GM12873 (cell line): ENCODE data around the gene PSRC1.

Experiments
- TF ChIP-seq, protein P1 (sequence below): IDR thresholded peaks from 2 replicates; pipeline ENCODE4 v1.5.1; 2012; ENCODE audit warnings: low read depth, mild to moderate bottlenecking, moderate library complexity, low read length, control low read depth; ENCODE audit not compliant: insufficient read depth; ENCODE audit errors: missing control alignments

Gene PSRC1

DNA sequence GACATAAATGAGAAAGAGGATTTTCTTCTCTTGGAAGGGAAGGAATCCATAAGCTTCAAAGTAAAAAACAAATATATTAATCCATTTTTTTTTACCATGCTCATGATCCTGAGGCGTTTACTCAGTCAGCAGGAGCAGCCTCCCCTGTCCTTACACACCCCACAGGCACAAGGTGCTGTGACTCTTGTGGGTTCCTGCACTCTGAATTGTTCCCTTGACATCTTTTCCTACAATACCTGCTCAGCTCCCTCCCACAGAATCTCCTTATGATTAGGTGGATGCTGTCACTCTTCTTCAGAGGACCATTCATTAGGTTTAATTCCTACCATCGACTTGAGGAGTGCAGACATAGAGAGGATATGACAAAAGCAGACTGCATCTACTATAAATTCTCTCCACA is 10.1 kb upstream of the PSRC1 start:
- TF ChIP-seq, protein P1, sequence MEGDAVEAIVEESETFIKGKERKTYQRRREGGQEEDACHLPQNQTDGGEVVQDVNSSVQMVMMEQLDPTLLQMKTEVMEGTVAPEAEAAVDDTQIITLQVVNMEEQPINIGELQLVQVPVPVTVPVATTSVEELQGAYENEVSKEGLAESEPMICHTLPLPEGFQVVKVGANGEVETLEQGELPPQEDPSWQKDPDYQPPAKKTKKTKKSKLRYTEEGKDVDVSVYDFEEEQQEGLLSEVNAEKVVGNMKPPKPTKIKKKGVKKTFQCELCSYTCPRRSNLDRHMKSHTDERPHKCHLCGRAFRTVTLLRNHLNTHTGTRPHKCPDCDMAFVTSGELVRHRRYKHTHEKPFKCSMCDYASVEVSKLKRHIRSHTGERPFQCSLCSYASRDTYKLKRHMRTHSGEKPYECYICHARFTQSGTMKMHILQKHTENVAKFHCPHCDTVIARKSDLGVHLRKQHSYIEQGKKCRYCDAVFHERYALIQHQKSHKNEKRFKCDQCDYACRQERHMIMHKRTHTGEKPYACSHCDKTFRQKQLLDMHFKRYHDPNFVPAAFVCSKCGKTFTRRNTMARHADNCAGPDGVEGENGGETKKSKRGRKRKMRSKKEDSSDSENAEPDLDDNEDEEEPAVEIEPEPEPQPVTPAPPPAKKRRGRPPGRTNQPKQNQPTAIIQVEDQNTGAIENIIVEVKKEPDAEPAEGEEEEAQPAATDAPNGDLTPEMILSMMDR = no peak

DNA sequence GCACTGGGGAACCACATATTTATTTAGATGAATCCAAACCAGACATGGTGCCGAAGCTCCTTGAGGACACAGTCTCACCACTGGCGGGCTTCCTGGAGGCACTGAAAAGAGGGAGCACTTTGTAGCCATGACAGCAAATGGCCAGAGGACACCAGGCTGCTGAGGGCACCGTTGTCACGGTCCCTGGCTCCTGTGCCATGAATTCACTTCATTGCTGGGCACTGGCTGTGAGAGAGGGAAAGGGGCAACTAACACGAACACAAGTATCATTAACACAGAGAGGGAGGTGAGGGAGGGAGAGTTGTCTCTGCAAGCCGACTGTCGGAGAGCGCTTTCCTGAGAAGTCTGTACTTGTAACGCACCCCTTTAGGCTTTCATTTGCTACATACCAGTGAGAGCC is 9.4 kb upstream of the PSRC1 start:
- TF ChIP-seq, protein P1 = no peak

DNA sequence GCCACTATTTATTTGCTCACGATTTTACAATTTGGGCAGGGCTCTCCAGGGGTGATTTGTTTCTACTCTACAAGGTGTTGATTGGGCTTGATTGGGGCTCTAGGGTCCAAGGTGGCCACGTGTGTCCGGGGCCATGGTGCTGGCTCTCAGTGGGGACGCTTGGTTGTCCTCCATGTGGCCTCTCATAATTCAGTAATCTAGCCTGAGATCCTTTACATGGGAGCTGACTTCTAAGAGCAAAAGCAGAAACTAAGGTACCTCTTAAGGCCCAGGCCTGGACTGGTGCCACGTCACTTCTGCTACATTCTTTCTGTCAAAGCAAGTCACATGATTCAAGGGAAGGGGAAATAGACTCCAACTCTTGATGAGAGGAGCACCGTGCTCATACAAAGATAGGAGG is 8.1 kb upstream of the PSRC1 start:
- TF ChIP-seq, protein P1 = no peak

DNA sequence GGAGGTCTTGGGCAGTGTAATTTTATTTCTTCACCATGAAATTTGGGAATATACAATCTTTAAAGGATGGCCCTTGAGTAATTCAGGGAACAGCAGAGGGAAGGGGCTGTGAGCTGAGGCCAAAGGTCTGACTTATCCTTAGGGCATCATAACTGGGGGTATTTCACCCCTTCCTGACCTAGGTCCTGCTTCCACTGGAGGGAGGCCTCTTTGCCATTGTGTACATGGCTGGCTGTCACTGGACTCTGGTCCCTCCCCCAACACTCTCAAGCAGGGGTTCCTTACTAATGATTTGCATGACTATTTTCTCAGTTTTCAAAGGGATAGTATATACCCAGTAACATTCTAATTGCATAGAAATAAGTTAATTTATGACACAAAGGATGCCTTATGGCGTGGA is 7.2 kb upstream of the PSRC1 start:
- TF ChIP-seq, protein P1 = no peak

DNA sequence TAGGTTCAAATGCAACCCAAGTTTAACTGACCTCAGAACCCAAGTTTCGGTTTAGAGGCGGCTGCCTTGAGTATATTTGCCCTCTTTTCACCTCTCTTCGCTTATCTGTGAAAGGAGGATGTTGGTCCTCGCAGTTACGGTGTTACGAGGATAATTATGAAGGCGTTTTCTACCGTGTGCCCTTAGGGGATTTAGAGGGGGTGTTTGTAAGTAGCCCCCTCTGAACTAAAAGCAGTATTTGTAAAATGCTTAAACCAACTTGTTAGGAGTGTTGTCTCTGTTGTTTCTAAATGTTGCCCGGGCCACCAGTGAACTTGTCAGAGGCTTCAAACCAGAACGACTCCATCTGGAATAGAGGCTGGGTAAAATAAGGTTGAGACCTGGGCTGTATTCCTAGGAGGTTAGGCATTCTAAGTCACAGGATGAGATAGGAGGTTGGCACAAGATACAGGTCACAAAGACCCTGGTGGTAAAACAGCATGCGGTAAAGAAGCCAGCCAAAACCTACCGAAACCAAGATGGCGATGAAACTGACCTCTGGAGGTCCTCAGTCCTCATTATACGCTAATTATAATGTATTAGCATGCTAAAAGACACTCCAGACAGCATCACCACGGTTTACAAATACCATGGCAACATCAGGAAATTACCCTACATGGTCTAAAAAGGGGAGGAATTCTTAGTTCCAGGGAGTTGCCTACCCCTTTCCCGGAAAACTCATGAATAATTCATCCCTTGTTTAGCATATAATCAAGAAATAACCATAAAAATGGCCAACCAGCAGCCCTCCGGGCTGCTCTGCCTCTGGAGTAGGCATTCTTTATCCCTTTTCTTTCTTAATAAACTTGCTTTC is 1.0 kb upstream of the PSRC1 start:
- TF ChIP-seq, protein P1 = no peak

DNA sequence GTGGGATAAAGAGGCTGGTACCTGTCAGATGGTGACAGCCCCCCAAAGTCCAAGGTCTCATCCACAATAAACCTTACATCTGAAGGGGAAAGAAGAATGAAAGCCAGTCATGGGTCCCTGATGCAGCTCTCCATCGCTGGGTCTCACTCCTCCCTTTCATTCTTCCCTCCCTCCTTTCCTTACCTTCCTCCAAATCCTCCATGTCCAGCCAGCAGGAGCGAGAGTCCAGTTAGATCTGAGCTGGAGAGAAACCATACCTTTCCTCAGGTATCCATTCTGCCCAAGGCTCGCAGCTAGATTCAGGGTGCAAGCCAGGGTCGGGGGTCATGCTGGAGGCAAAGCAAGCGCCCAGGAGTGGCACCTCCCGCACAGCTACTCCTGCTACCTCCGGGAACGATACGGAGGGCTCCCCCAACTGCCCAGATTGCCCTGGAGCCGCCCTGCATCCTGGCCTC is 421 bp downstream of the PSRC1 start:
- TF ChIP-seq, protein P1 = no peak

DNA sequence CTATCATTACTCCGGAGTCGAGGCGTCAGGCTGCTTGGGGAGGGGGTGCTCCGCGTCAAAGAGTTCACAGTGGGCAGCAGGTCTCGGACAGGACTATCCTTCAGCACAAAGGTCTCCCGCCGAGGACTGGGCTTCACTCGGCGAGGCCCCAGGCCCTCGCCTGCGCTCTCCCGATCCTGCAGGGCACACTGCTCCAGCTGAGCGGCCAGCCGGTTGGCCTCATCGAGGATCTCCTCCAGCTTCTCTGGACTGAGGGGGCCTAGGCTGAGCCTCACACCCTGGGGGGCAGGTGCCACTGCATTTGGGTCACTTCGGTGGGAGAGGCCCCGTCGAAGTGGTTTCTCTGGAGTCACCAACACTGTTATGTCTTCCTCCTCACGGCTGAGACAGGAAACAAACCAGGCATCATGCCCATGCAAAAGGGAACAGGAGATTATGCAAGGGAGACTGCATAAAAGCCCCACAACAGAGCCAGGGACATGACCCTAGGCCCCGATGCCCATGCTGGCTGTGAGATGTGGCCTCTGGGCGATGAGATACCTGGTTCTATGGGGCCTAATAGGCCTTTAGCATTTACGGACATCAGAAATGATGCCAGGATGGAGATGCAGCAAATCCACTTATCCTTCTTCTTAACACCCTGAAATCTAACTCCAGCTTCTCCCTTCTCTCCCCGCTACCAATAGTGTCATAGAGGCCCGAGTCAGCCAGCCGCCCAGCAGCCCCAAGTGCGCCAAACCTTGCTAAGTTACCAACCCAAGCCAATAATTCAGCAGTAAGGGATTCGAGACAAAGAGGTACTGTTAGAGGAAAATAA is 1.1 kb downstream of the PSRC1 start:
- TF ChIP-seq, protein P1 = no peak
